Mesenchymal stem cell (in vitro differentiated cells and primary cell): Measurements from ENCODE around the gene C9orf43.

Experiments
- DNase-seq: peaks from one replicate; pipeline ENCODE4 v3.0.0-alpha.2; 2013
- H2AFZ ChIP-seq: one replicate; pipeline ENCODE4 v1.6.1; 2013; ENCODE audit warnings: low read depth, mild to moderate bottlenecking, control low read depth, inconsistent platforms, low read length, moderate library complexity
- H2AK5ac ChIP-seq: 2 replicates; pipeline ENCODE4 v1.6.1; 2013; ENCODE audit warnings: low read length, moderate library complexity, mild to moderate bottlenecking, inconsistent platforms; ENCODE audit not compliant: severe bottlenecking
- H2BK120ac ChIP-seq: one replicate; pipeline ENCODE4 v1.6.1; 2013; ENCODE audit warnings: low read depth, mild to moderate bottlenecking, inconsistent platforms, low read length, moderate library complexity
- H2BK12ac ChIP-seq, 2 experiments: one replicate each; pipeline ENCODE4 v1.6.1; 2013; ENCODE audit warnings: inconsistent platforms in 2 of 2, low read length in 2 of 2, mild to moderate bottlenecking in 2 of 2, moderate library complexity in 2 of 2, control low read depth in 1 of 2
- H2BK15ac ChIP-seq: one replicate; pipeline ENCODE4 v1.6.1; 2013; ENCODE audit warnings: mild to moderate bottlenecking, low read depth, inconsistent platforms; ENCODE audit not compliant: poor library complexity, severe bottlenecking
- H2BK5ac ChIP-seq: 2 replicates; pipeline ENCODE4 v1.6.1; 2013; ENCODE audit warnings: low read depth, mild to moderate bottlenecking, low read length, control low read depth, inconsistent platforms; ENCODE audit not compliant: poor library complexity, severe bottlenecking
- H3K14ac ChIP-seq, 2 experiments: one replicate each; pipeline ENCODE4 v1.6.1; 2013; ENCODE audit warnings: inconsistent platforms in 2 of 2, low read length in 2 of 2, control low read depth in 1 of 2, mild to moderate bottlenecking in 1 of 2, moderate library complexity in 1 of 2
- H3K18ac ChIP-seq, 2 experiments: one replicate each; pipeline ENCODE4 v1.6.1; 2013; ENCODE audit warnings: inconsistent platforms in 2 of 2, low read length in 2 of 2, control low read depth in 1 of 2, low read depth in 1 of 2, mild to moderate bottlenecking in 1 of 2
- H3K23ac ChIP-seq, 2 experiments: one replicate each; pipeline ENCODE4 v1.6.1; 2013; ENCODE audit warnings: inconsistent platforms in 2 of 2, low read length in 2 of 2, mild to moderate bottlenecking in 2 of 2, moderate library complexity in 2 of 2, control low read depth in 1 of 2
- H3K27ac ChIP-seq: 2 replicates; pipeline ENCODE4 v1.5.1; 2013; ENCODE audit warnings: mild to moderate bottlenecking, moderate library complexity, low read length, control low read depth, inconsistent platforms; ENCODE audit not compliant: poor library complexity, severe bottlenecking
- H3K27me3 ChIP-seq, 2 experiments: 2 replicates each; pipeline versions ENCODE4 v1.6.1 to v1.7.0; 2013; ENCODE audit warnings: low read length in 2 of 2, mild to moderate bottlenecking in 2 of 2, moderate library complexity in 2 of 2, control low read depth in 1 of 2, inconsistent platforms in 1 of 2; ENCODE audit not compliant: control insufficient read depth in 1 of 2, insufficient read depth in 1 of 2
- H3K36me3 ChIP-seq, 2 experiments: 2 replicates each; pipeline versions ENCODE4 v1.6.1 to v1.7.0; 2013; ENCODE audit warnings: low read length in 2 of 2, control low read depth in 1 of 2, inconsistent platforms in 1 of 2, low read depth in 1 of 2, mild to moderate bottlenecking in 1 of 2; ENCODE audit not compliant: insufficient read depth in 2 of 2, control insufficient read depth in 1 of 2
- H3K4ac ChIP-seq, 2 experiments: one replicate each; pipeline ENCODE4 v1.6.1; 2013; ENCODE audit warnings: inconsistent platforms in 2 of 2, low read length in 2 of 2, mild to moderate bottlenecking in 2 of 2, moderate library complexity in 2 of 2, control low read depth in 1 of 2, low read depth in 1 of 2
- H3K4me1 ChIP-seq: 2 replicates; pipeline ENCODE4 v1.6.1; 2013; ENCODE audit warnings: low read depth, low read length, control low read depth; ENCODE audit not compliant: control insufficient read depth, insufficient read depth
- H3K4me2 ChIP-seq: 2 replicates; pipeline ENCODE4 v1.6.1; 2013; ENCODE audit warnings: low read length, mild to moderate bottlenecking, inconsistent platforms; ENCODE audit not compliant: poor library complexity, severe bottlenecking
- H3K4me3 ChIP-seq, 2 experiments: 2 replicates each; pipeline versions ENCODE4 v1.5.1 to v1.7.0; 2013; ENCODE audit warnings: low read length in 2 of 2, mild to moderate bottlenecking in 2 of 2, control low read depth in 1 of 2, low read depth in 1 of 2; ENCODE audit not compliant: insufficient read depth in 1 of 2
- H3K79me1 ChIP-seq: replicated peaks from 2 replicates; pipeline ENCODE4 v1.6.1; 2013; ENCODE audit warnings: mild to moderate bottlenecking, control low read depth, low read length, inconsistent platforms; ENCODE audit not compliant: poor library complexity, severe bottlenecking
- H3K9ac ChIP-seq: 2 replicates; pipeline ENCODE4 v1.7.0; 2013; ENCODE audit warnings: mild to moderate bottlenecking, low read length, moderate library complexity
- H3K9me3 ChIP-seq: 2 replicates; pipeline ENCODE4 v1.7.0; 2013; ENCODE audit warnings: mild to moderate bottlenecking, low read length; ENCODE audit not compliant: control insufficient read depth
- H4K8ac ChIP-seq: one replicate; pipeline ENCODE4 v1.6.1; 2013; ENCODE audit warnings: inconsistent platforms, mild to moderate bottlenecking, low read length, moderate library complexity
- H4K91ac ChIP-seq: one replicate; pipeline ENCODE4 v1.6.1; 2013; ENCODE audit warnings: mild to moderate bottlenecking, low read length, inconsistent platforms
- WGBS: methylation state at CpG from one replicate; pipeline ENCODE4 v1.1.7; 2013; ENCODE audit warnings: mixed read lengths; 5-methylcytosine and 5-hydroxymethylcytosine counted together

Gene C9orf43

DNA sequence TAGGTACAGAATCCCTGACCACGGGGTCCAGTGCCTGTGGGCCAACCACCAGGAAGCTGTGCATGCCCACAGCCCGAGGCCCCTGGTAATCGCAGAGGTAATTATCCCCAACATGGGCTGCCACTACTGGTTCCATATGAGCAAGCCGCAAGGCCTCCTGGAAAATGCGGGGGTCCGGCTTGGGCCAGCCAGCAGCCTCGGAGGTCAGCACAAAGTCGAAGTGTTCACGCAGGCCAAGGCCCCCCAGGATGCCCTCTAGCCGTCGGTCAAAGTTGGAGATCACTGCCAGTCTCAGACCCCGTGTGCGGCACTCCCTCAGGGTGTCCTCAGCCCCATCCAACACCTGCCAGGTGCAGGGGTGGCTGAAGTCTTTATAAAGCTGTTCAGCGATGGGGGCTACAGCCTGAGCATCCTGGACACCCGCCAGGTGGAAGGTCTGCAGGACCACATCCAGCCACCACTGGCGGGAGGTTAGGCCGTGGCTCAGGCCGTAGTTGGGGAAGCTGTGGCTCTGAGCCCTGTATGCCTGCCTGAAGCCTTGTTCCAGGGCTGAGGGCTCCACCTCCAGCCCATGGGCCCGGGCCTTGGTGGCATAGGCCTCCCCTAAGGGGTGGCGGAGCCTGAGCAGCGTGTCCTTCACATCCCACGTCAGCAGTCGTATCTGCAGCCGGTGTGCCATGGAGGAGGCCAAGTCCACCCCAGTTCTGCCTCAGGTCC is 36.7 kb upstream of the C9orf43 start:
- no peak overlapping the region for H3K27ac ChIP-seq
- H3K4me1 ChIP-seq: peaks cover 3% of the 10 kb centered on the region
- H2BK12ac ChIP-seq: no peak overlapping the region
- peaks cover 17 to 25% of the 10 kb centered on the region in 2 experiments for H3K36me3 ChIP-seq
- no peak overlapping the region for H3K4me3 ChIP-seq
- no peak overlapping the region for H3K9ac ChIP-seq
- H4K91ac ChIP-seq: no peak overlapping the region
- H4K8ac ChIP-seq: no peak overlapping the region
- no peak overlapping the region for H2BK15ac ChIP-seq
- no peak overlapping the region for H2AK5ac ChIP-seq
- H3K4me2 ChIP-seq: no peak overlapping the region
- H2BK120ac ChIP-seq: no peak overlapping the region
- H3K79me1 ChIP-seq: peaks cover 18% of the 10 kb centered on the region
- H3K23ac ChIP-seq: no peak overlapping the region
- no peaks in the 10 kb centered on the region for H3K9me3 ChIP-seq
- WGBS: 94% methylated on average over 24 of the region's 24 CpGs
- no peak for DNase-seq
- H2BK5ac ChIP-seq: no peak overlapping the region
- H3K4ac ChIP-seq: no peak overlapping the region
- H3K18ac ChIP-seq: no peak overlapping the region
- no peak overlapping the region for H2AFZ ChIP-seq
- no peaks in the 10 kb centered on the region for H3K27me3 ChIP-seq
- no peak overlapping the region for H3K14ac ChIP-seq

- H2AK5ac ChIP-seq: no peak overlapping the region
These were observed 35.2 kb upstream of the C9orf43 start for GRCh38 chr9:113375057-113376023.

DNA sequence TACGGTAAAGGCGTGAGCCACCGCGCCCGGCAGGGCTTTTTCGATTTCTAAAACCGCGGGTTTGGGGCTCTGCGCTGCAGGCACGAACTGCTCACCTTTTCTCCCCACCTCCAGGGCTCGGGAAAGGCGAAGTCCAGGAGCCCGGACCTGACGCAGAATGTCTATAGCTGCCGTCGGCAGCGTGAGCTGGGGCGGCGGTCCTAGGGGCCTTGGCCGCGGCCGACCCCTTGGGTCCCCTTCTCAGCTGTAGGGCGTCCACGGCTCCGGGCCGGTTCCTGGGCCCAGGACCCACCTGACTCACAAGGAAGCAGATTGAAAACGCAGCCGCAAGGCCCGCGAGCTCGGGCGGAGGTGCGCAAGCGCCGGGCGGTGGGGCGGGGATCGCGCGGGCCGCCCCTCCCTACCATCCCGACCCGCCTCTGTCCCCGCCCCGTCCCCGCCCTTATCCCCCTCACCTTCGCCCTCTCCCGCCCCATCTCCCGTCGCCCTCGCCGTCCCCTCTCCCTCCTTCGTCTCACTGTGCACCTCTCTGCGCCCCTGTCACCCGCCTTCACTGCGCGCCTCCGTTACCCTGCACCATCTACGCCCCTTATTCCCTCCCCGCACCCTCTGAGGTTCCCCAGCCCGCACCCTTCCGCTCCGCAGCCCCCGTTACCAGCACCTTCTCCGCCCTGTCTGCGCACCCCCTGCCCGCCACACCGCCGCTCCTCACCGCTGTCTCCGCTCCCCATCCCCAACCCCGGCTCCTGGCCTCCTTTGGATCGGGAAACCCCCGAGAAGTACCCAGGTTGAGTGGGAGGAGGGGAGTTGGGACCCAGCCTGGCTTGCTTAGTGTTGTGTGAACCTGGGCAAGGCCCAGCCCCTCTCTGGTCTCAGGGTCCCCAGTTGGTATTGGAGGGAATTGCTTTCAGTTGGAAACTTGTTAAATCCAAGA is 33.6 kb upstream of the C9orf43 start, which contains the start of gene HDHD3:
Gene HDHD3 (minus strand): TSS at position 353 of the 934 bp plus-strand sequence. CDS start 2,632 bp downstream, outside the sequence.
- H2BK120ac ChIP-seq: no peak within 1 kb of the TSS
- peak within 1 kb of the TSS; percentile 66 for H2BK15ac ChIP-seq
- H3K4me2 ChIP-seq: peak within 1 kb of the TSS; percentile 73
- H4K91ac ChIP-seq: peak within 1 kb of the TSS; percentile 55
- peak within 1 kb of the TSS; percentile 70 for H4K8ac ChIP-seq
- peak within 1 kb of the TSS; percentile 73 to 85 for H3K4me3 ChIP-seq
- peaks cover 17 to 25% of the 10 kb centered on the region in 2 experiments for H3K36me3 ChIP-seq
- no peak within 1 kb of the TSS for H2BK12ac ChIP-seq
- H2BK5ac ChIP-seq: no peak within 1 kb of the TSS
- H3K79me1 ChIP-seq: peaks cover 18% of the 10 kb centered on the region
- H3K4ac ChIP-seq: peak within 1 kb of the TSS; percentile 9 to 59
- no peak within 1 kb of the TSS for H3K27ac ChIP-seq
- WGBS: 2% methylated on average over 54 of the region's 74 CpGs
- peak within 1 kb of the TSS; percentile 46 to 63 for H3K18ac ChIP-seq
- H3K9me3 ChIP-seq: no peaks in the 10 kb centered on the region
- peak within 1 kb of the TSS in 1 of 2 experiments; percentile 53 for H3K14ac ChIP-seq
- DNase-seq: peak; percentile 77
- peaks cover 3% of the 10 kb centered on the region for H3K4me1 ChIP-seq
- H3K9ac ChIP-seq: peak within 1 kb of the TSS; percentile 91
- no peak within 1 kb of the TSS for H3K23ac ChIP-seq
- H2AFZ ChIP-seq: peak within 1 kb of the TSS; percentile 91
- no peaks in the 10 kb centered on the region for H3K27me3 ChIP-seq
- no peak within 1 kb of the TSS for H2AK5ac ChIP-seq

More at GRCh38 chr9:113375057-113376023, 35.2 kb upstream of the C9orf43 start:
- Histone ChIP-seq H4K91ac (no peak overlapping the region), H3K23ac (no peak overlapping the region), H2BK5ac (no peak overlapping the region), H2BK120ac (no peak overlapping the region), H3K14ac (no peak overlapping the region), H3K4ac (no peak overlapping the region), H3K4me3 (peak overlapping the region in 1 of 2 experiments; percentile 85), H3K27ac (no peak overlapping the region), H3K36me3 (peaks cover 17 to 25% of the 10 kb centered on the region in 2 experiments), H3K18ac (no peak overlapping the region), H4K8ac (no peak overlapping the region), H2BK15ac (no peak overlapping the region), H2BK12ac (no peak overlapping the region), H3K4me2 (peak overlapping the region; percentile 29), H3K4me1 (peaks cover 3% of the 10 kb centered on the region), H3K9ac (no peak overlapping the region), H3K79me1 (peaks cover 18% of the 10 kb centered on the region), H3K9me3 (no peaks in the 10 kb centered on the region), H3K27me3 (no peaks in the 10 kb centered on the region), H2AFZ (no peak overlapping the region)
- WGBS: 87% methylated on average over 5 of the region's 6 CpGs
- DNase-seq: peak; percentile 22
